GM12892 (cell line): ENCODE measurements around the gene FDX2.

Experiments
- POLR2A ChIP-seq: IDR thresholded peaks from 2 replicates; pipeline ENCODE4 v1.6.1; 2011; ENCODE audit warnings: low read depth, low read length, control low read depth
- POLR2AphosphoS5 ChIP-seq: IDR thresholded peaks from 2 replicates; pipeline ENCODE4 v1.6.1; 2011; ENCODE audit warnings: low read depth, low read length, control low read depth
- TAF1 ChIP-seq: IDR thresholded peaks from 2 replicates; pipeline ENCODE4 v1.6.1; 2011; ENCODE audit warnings: low read depth, mild to moderate bottlenecking, control low read depth, low read length, borderline replicate concordance

- no peak for TF ChIP-seq POLR2A
- no peak for TF ChIP-seq POLR2AphosphoS5
- no peak for TF ChIP-seq TAF1
These were observed 27.7 kb upstream of the FDX2 start for GRCh38 chr19:10343495-10343894.
